ENCODE data around the gene MAST2. TPM values are rescaled to one million over a fixed set of nuclear protein-coding genes. Genes with fewer than 3 reads are reported as not detected.

Gene MAST2
- 26.7 and 30.8 TPM in 2 replicates for total RNA-seq

GRCh38 chr1:45803299-45803780 lies at the start of gene MAST2:
TSS of gene MAST2 (plus strand) at chr1:45803612. CDS start at chr1:45803896, 284 bp downstream.

Other genes starting within 250 kb of the MAST2 start
- 16.6 and 17.4 TPM in 2 replicates for gene NASP, start 219.6 kb upstream of the MAST2 start, total RNA-seq
- 0.61 and 3.1 TPM in 2 replicates for gene CCDC17, start 179.6 kb upstream of the MAST2 start, total RNA-seq
- 94.7 and 100 TPM in 2 replicates for gene GPBP1L1, start 117.1 kb upstream of the MAST2 start, total RNA-seq
- 12.2 and 14.1 TPM in 2 replicates for gene TMEM69, start 115.4 kb upstream of the MAST2 start, total RNA-seq
- gene IPP, start 53.0 kb upstream of the MAST2 start, total RNA-seq, result 9.4 and 10.4 TPM in 2 replicates